HepG2 (cell line): ENCODE results near the gene ENDOG. TPM values are rescaled to one million over a fixed set of nuclear protein-coding genes. Genes with fewer than 3 reads are reported as not detected.

Source experiments
- EED ChIP-seq: sonication (generic); formaldehyde crosslinking; IDR thresholded peaks from 2 replicates; pipeline ENCODE4 v1.5.0; 2020; ENCODE audit warnings: mild to moderate bottlenecking, missing genetic modification reagents
- FOSL2 ChIP-seq: sonication (generic); formaldehyde crosslinking; IDR thresholded peaks from 2 replicates; pipeline ENCODE4 v1.4.0; 2020; ENCODE audit warnings: missing genetic modification reagents
- FOXM1 ChIP-seq: sonication (generic); formaldehyde crosslinking; IDR thresholded peaks from 2 replicates; pipeline ENCODE4 v1.5.0; 2020; ENCODE audit warnings: missing genetic modification reagents
- HNF4A ChIP-seq: sonication (generic); formaldehyde crosslinking; IDR thresholded peaks from 2 replicates; pipeline ENCODE4 v1.4.0; 2020; ENCODE audit warnings: missing genetic modification reagents
- HNF4G ChIP-seq, 2 experiments: sonication (generic) in 1 of 2; formaldehyde crosslinking in 1 of 2; IDR thresholded peaks; 2 replicates each; pipeline versions ENCODE4 v1.4.0 to v1.6.1; 2011 to 2020; ENCODE audit warnings: borderline replicate concordance in 2 of 2, low read depth in 2 of 2, mild to moderate bottlenecking in 2 of 2, low read length in 1 of 2, missing genetic modification reagents in 1 of 2, moderate library complexity in 1 of 2
- HOXA3 ChIP-seq: sonication (generic); formaldehyde crosslinking; IDR thresholded peaks from 2 replicates; pipeline ENCODE4 v1.5.0; 2020; ENCODE audit warnings: missing genetic modification reagents
- KLF11 ChIP-seq: IDR thresholded peaks from 2 replicates; pipeline ENCODE4 v1.6.1; 2016; ENCODE audit warnings: missing compliant biosample characterization
- KMT2A ChIP-seq: sonication (generic); formaldehyde crosslinking; IDR thresholded peaks from 2 replicates; pipeline ENCODE4 v1.4.0; 2020; ENCODE audit warnings: missing genetic modification reagents
- POGK ChIP-seq: sonication (generic); formaldehyde crosslinking; conservative IDR thresholded peaks from 2 replicates; pipeline ENCODE4 v1.8.0; 2022; ENCODE audit warnings: mild to moderate bottlenecking, moderate library complexity, missing genetic modification reagents
- RFXANK ChIP-seq: IDR thresholded peaks from 2 replicates; pipeline ENCODE4 v1.6.1; 2016
- TGIF2 ChIP-seq: IDR thresholded peaks from 2 replicates; pipeline ENCODE4 v1.6.1; 2016; ENCODE audit warnings: control low read depth, missing compliant biosample characterization
- YEATS4 ChIP-seq: sonication (generic); formaldehyde crosslinking; IDR thresholded peaks from 2 replicates; pipeline ENCODE4 v1.4.0; 2020; ENCODE audit warnings: missing genetic modification reagents, borderline replicate concordance
- ZNF101 ChIP-seq: sonication (generic); formaldehyde crosslinking; IDR thresholded peaks from 2 replicates; pipeline ENCODE4 v1.4.0; 2020; ENCODE audit warnings: mild to moderate bottlenecking, low read depth, missing genetic modification reagents, borderline replicate concordance
- ZNF235 ChIP-seq: sonication (generic); formaldehyde crosslinking; IDR thresholded peaks from 2 replicates; pipeline ENCODE4 v1.8.1; 2023; ENCODE audit warnings: mild to moderate bottlenecking, missing genetic modification reagents, borderline replicate concordance
- ZNF24 ChIP-seq: fragments of 450-650 bp; IDR thresholded peaks from 2 replicates; pipeline ENCODE4 v1.6.1; 2017; ENCODE audit warnings: antibody characterized with exemption, mild to moderate bottlenecking
- ZNF605 ChIP-seq: sonication (generic); formaldehyde crosslinking; IDR thresholded peaks from 2 replicates; pipeline ENCODE4 v1.8.0; 2022; ENCODE audit warnings: mild to moderate bottlenecking, missing genetic modification reagents
- ZNF652 ChIP-seq: IDR thresholded peaks from 2 replicates; pipeline ENCODE4 v1.6.1; 2016; ENCODE audit warnings: low read depth, borderline replicate concordance
- ZNF674 ChIP-seq: sonication (generic); formaldehyde crosslinking; IDR thresholded peaks from 2 replicates; pipeline ENCODE4 v1.5.0; 2020; ENCODE audit warnings: low read depth, mild to moderate bottlenecking, missing genetic modification reagents
- ZNF713 ChIP-seq: sonication (generic); formaldehyde crosslinking; IDR thresholded peaks from 2 replicates; pipeline ENCODE4 v1.4.0; 2020; ENCODE audit warnings: mild to moderate bottlenecking, missing genetic modification reagents
- polyA plus RNA-seq, 8 experiments: library from polyadenylated mRNA; depleted of rRNA in 3 of 8; stranded (reverse) in 7 of 8; unstranded in 1 of 8; fragments of >200 nt; fragmentation: Illumina TruSeq in 4 of 8; extraction: Trizol in 4 of 8; gene quantifications; 2 replicates each; pipeline versions ENCODE4 v1.2.1 to v1.2.3, GENCODE V29; 2011 to 2016; ENCODE audit warnings: low read depth in 4 of 8, missing spikeins in 1 of 8, mixed read lengths in 1 of 8; ENCODE audit not compliant: insufficient read depth in 1 of 8
- total RNA-seq, 5 experiments: library from RNA; depleted of rRNA; stranded (reverse); fragments of >200 nt; fragmentation: Illumina TruSeq; extraction: Trizol; gene quantifications; 2 replicates each; pipeline ENCODE4 v1.2.3, GENCODE V29; 2016; ENCODE audit warnings: low read depth in 1 of 5
- TF ChIP-seq, protein P1 (sequence below): sonication (generic); formaldehyde crosslinking; IDR thresholded peaks from 2 replicates; pipeline ENCODE4 v1.4.0; 2020; ENCODE audit warnings: missing genetic modification reagents, borderline replicate concordance
- TF ChIP-seq, protein P2 (sequence below): sonication (generic); formaldehyde crosslinking; IDR thresholded peaks from 2 replicates; pipeline ENCODE4 v1.4.0; 2020; ENCODE audit warnings: mild to moderate bottlenecking, low read depth, missing genetic modification reagents

Gene ENDOG
- total and polyA plus RNA-seq, 2 of the 13 experiments (the other 11 are each of a cell fraction or from before 2014, with no cell fraction given) = 26.3 to 28.8 TPM

DNA sequence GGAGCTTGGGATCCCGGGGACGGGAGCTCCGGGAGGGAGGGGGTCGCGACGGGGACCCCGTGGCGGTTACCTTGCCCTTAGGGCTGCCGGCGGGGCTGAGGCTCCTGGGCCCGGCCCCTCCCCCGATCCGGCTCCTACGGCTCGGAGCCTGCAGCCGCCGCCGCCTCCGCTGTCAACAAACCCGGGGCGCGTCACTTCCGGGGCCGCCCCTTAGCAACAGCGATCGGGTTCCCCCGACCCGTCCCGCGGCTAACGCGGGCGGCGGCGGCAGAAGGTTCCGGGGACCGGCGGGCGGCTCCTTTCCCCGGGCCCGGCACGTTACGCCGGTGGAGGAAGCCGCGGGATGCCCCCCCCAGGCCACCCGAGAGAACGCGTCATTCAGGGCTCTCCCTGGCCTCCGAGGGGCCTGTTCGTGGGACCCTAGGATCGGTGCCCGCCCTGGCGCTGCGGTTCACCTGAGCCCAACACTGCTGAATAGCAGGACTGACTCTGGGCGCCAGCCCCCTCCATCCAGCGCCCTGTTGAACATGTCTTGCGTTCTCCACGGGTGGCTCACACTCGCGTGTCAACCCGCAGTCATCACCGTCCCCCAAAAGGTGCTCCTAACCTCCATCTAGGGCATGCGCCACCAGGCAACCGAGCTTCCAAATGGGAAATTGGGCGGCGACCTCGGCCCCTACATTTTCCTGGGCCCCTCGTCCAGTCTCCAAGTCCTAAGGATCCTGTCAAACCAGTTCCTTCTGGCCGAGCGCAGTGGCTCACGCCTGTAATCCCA is 46.4 kb upstream of the ENDOG start, which contains the start of gene ZER1 (continued):
- TF ChIP-seq HNF4A (CRISPR knock-in tag) (peak; percentile 37; the same call in 1 of the 2 replicates), YEATS4 (CRISPR knock-in tag) (peak; percentile 91), ZNF235 (CRISPR knock-in tag) (no peak), POGK (CRISPR knock-in tag) (peak; percentile 92), ZNF101 (CRISPR knock-in tag) (no peak), RFXANK (CRISPR knock-in tag) (peak; percentile 32; the same call in 1 of the 2 replicates), ZNF24 (peak; percentile 65; the same call in 1 of the 2 replicates), ZNF605 (CRISPR knock-in tag) (peak; percentile 80; the same call in 1 of the 2 replicates), HOXA3 (peak; percentile 92; the same call in 1 of the 2 replicates), FOXM1 (CRISPR knock-in tag) (no peak), ZNF652 (CRISPR knock-in tag) (no peak), HNF4G (IDR thresholded peaks at IDR 0.05; ENCODE audit: borderline replicate concordance, low read depth, low read length) (peak; percentile 21; the same call in 1 of the 2 replicates), HNF4G (CRISPR knock-in tag; IDR thresholded peaks at IDR 0.05; ENCODE audit: borderline replicate concordance, low read depth) (peak; percentile 26; the same call in 1 of the 2 replicates), TGIF2 (CRISPR knock-in tag) (peak; percentile 55), KMT2A (CRISPR knock-in tag) (peak; percentile 96), ZNF713 (no peak), FOSL2 (CRISPR knock-in tag) (peak; percentile 69), KLF11 (CRISPR knock-in tag) (no peak), EED (CRISPR knock-in tag) (no peak; the same call in 1 of the 2 replicates), ZNF674 (CRISPR knock-in tag) (no peak)
- TF ChIP-seq, protein P1, sequence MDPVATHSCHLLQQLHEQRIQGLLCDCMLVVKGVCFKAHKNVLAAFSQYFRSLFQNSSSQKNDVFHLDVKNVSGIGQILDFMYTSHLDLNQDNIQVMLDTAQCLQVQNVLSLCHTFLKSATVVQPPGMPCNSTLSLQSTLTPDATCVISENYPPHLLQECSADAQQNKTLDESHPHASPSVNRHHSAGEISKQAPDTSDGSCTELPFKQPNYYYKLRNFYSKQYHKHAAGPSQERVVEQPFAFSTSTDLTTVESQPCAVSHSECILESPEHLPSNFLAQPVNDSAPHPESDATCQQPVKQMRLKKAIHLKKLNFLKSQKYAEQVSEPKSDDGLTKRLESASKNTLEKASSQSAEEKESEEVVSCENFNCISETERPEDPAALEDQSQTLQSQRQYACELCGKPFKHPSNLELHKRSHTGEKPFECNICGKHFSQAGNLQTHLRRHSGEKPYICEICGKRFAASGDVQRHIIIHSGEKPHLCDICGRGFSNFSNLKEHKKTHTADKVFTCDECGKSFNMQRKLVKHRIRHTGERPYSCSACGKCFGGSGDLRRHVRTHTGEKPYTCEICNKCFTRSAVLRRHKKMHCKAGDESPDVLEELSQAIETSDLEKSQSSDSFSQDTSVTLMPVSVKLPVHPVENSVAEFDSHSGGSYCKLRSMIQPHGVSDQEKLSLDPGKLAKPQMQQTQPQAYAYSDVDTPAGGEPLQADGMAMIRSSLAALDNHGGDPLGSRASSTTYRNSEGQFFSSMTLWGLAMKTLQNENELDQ = no peak
- TF ChIP-seq, protein P2, sequence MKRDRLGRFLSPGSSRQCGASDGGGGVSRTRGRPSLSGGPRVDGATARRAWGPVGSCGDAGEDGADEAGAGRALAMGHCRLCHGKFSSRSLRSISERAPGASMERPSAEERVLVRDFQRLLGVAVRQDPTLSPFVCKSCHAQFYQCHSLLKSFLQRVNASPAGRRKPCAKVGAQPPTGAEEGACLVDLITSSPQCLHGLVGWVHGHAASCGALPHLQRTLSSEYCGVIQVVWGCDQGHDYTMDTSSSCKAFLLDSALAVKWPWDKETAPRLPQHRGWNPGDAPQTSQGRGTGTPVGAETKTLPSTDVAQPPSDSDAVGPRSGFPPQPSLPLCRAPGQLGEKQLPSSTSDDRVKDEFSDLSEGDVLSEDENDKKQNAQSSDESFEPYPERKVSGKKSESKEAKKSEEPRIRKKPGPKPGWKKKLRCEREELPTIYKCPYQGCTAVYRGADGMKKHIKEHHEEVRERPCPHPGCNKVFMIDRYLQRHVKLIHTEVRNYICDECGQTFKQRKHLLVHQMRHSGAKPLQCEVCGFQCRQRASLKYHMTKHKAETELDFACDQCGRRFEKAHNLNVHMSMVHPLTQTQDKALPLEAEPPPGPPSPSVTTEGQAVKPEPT (CRISPR knock-in tag) = no peak
